Activated CD4-positive, alpha-beta T cell treated with anti-CD3 and anti-CD28 coated beads for 36 hours (primary cell): Measurements from ENCODE around the gene SEL1L3. TPM values are rescaled to one million over a fixed set of nuclear protein-coding genes. Genes with fewer than 3 reads are reported as not detected.

Source experiments
- ATAC-seq: fragments of 200-7000 bp; cut with Tn5 transposase; one replicate; pipeline ENCODE4 v1.10.0; 2021; ENCODE audit warnings: mild to moderate bottlenecking, moderate library complexity
- CTCF ChIA-PET: fragments of 350-600 bp; sonication (Branson Sonifier 250); formaldehyde crosslinking; loops from one replicate; lab custom pipeline; 2021; ENCODE audit warnings: antibody characterized with exemption; lab: Charles Lee
- POLR2A ChIA-PET: fragments of 350-600 bp; sonication (Branson Sonifier 250); formaldehyde crosslinking; loops from one replicate; lab custom pipeline; 2021; ENCODE audit warnings: antibody characterized with exemption, inconsistent platforms; lab: Charles Lee
- DNase-seq: peaks from one replicate; pipeline ENCODE4 v3.0.0-alpha.2; 2020
- H3K27ac Mint-ChIP-seq: one replicate; pipeline ENCODE4 v1.8.0; 2021; ENCODE audit warnings: mixed read lengths
- H3K27me3 Mint-ChIP-seq: one replicate; pipeline ENCODE4 v1.8.0; 2021; ENCODE audit warnings: mixed read lengths
- H3K36me3 Mint-ChIP-seq: one replicate; pipeline ENCODE4 v1.8.0; 2021; ENCODE audit warnings: low read depth, mixed read lengths
- H3K4me1 Mint-ChIP-seq: one replicate; pipeline ENCODE4 v1.8.0; 2021; ENCODE audit warnings: mixed read lengths
- H3K4me3 Mint-ChIP-seq: one replicate; pipeline ENCODE4 v1.8.0; 2021; ENCODE audit warnings: mild to moderate bottlenecking, moderate library complexity, mixed read lengths
- H3K9me3 Mint-ChIP-seq: one replicate; pipeline ENCODE4 v1.8.0; 2021; ENCODE audit warnings: low read depth, mixed read lengths
- intact Hi-C, 2 experiments: fragments of 100-400 bp; cut with DNase I in 1 of 2; cut with micrococcal nuclease in 1 of 2; formaldehyde crosslinking; loops; one replicate each; pipeline versions ENCODE4 v1.14.2 to v1.15.1; 2022 to 2024; cut with DNase I, micrococcal nuclease
- total RNA-seq, 2 experiments: library from RNA; stranded (reverse); gene quantifications; one replicate each; pipeline ENCODE4 v1.2.3, GENCODE V29; 2021

Gene SEL1L3
- total RNA-seq, 2 experiments from 2014 or later = 31.9 to 34.8 TPM

DNA sequence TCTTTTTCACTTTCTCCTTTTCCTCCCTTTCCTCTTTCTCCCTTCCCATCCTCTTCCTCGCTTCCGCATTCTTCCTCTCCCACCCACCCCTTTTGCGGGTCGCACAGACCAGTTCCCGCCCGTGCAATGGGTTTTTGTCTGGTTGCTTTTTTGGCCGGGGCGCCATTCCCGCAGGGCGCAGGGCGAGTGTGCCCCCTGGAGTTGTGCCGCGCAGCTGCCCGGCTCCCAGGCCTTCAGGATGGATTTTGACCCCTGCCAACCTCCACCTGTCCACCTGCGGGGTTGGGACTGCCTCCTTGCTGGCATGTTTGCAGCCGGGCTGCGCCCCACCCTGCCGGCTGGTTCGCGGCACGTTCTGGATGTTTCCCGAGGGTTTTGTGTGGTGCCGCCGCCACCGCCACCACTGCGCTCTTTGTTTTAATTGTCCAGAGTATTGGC, 578 bp upstream of the SEL1L3 start:
- peaks cover 12% of the 10 kb centered on the region for H3K36me3 Mint-ChIP-seq
- POLR2A ChIA-PET = no interaction called here
- DNase-seq (peak; percentile 45), ATAC-seq (no peak)
- CTCF ChIA-PET = interaction anchor here (1.4 kb wide), 1 partner anchor 8 kb away, joined by 3 read pairs; no protein-coding TSS in a partner anchor
- H3K9me3 Mint-ChIP-seq = no peaks in the 10 kb centered on the region
- peaks cover 35% of the 10 kb centered on the region for H3K4me1 Mint-ChIP-seq
- no peaks in the 10 kb centered on the region for H3K27me3 Mint-ChIP-seq
- H3K27ac Mint-ChIP-seq = no peak overlapping the region
- peak overlapping the region; percentile 64 for H3K4me3 Mint-ChIP-seq
- intact Hi-C loops = loop anchor here (2.0 to 10.0 kb wide), 6 partner anchors 51 to 719 kb away; partner anchors contain the start of genes PI4K2B (in 1 of the 2) and SMIM20 (in 1 of the 2)

DNA sequence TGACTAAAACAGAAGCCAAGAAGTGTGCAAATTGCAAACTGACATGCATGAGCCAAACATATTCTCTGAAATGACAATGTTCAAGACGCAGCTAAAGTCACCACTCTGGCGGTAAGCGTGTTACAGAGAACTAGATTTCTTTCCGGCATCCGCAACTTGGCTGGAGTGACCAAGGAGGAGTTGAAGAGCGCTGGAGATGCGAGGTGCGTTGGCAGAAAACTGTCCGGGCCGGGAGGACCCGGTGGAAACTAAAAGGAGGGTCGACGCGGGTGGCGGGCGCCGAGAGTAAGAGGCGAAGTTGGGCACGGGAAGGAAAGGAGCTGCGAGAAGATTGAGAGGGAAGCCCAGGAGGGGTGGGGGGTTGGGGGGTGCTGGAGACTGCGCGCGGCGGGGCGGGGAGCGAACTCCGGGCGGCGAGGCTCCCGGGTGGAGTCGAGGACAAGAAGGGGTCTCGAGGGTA, 807 bp downstream of the SEL1L3 start:
- H3K4me1 Mint-ChIP-seq = peaks cover 47% of the 10 kb centered on the region
- ATAC-seq (peak; percentile 57), DNase-seq (peak; percentile 65)
- intact Hi-C loops = loop anchor here (1.0 to 10.0 kb wide), 9 partner anchors 52 to 999 kb away; partner anchors contain the start of genes SMIM20 (in 2 of the 2), PI4K2B (in 1 of the 2) and STIM2 (in 1 of the 2)
- peak overlapping the region; percentile 96 for H3K27ac Mint-ChIP-seq
- no peaks in the 10 kb centered on the region for H3K27me3 Mint-ChIP-seq
- ChIA-PET CTCF (interaction anchor here (0.7 kb wide), 1 partner anchor 248 kb away, joined by 4 read pairs; no protein-coding TSS in a partner anchor), POLR2A (no interaction called here)
- H3K36me3 Mint-ChIP-seq = peaks cover 12% of the 10 kb centered on the region
- peak overlapping the region; percentile 94 for H3K4me3 Mint-ChIP-seq
- H3K9me3 Mint-ChIP-seq = no peaks in the 10 kb centered on the region

- intact Hi-C loops = loop anchor here in 1 of 2 experiments (2.0 to 10.0 kb wide), 4 partner anchors 216 to 999 kb away; partner anchors contain the start of genes PI4K2B and STIM2
- no peak for ATAC-seq
Observed at GRCh38 chr4:25861280-25861950, 1.4 kb downstream of the SEL1L3 start.

DNA sequence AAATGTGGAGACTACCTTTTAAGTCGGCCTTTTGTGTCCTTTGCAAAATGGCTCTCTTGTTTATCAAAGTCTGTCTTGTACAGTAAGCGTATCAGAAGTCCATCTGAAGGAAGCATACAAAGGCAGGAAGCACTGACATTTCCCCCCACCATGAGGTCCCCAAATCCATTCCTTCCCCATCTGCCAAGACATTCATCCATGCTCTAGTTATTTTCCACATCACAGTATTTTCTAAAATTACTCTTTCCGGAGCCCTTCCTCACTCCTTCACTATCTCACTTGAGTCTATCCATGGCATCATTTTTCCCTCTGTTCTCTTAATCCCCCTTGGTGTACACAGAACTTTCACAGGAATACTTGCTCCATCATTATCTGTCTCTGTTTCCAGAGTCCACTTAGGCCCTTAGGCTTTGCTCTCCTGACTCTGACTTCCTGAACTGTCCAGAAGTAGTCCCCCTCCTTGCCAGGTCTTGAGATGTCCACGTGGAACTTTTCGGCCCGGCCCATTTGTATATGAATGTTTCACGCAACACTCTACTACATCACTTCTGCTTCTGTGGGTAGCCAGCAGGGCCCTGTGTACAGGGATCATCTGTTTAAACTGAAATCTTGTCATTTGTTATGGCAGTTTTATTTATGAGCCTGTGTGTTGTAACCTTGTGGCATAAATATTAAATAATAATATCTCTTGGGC, 2.1 kb downstream of the SEL1L3 start:
- peak overlapping the region; percentile 96 for H3K27ac Mint-ChIP-seq
- ChIA-PET POLR2A (no interaction called here), CTCF (interaction anchor here (1.4 kb wide), 1 partner anchor 15 kb away, joined by 4 read pairs; no protein-coding TSS in a partner anchor)

More at GRCh38 chr4:25861280-25861950, 1.4 kb downstream of the SEL1L3 start:
- ChIA-PET POLR2A (no interaction called here), CTCF (no interaction called here)
- DNase-seq = no peak
- Mint-ChIP-seq H3K4me3 (peak overlapping the region; percentile 94), H3K36me3 (peaks cover 12% of the 10 kb centered on the region), H3K27me3 (no peaks in the 10 kb centered on the region), H3K9me3 (no peaks in the 10 kb centered on the region), H3K4me1 (peaks cover 53% of the 10 kb centered on the region), H3K27ac (peak overlapping the region; percentile 96)

DNA sequence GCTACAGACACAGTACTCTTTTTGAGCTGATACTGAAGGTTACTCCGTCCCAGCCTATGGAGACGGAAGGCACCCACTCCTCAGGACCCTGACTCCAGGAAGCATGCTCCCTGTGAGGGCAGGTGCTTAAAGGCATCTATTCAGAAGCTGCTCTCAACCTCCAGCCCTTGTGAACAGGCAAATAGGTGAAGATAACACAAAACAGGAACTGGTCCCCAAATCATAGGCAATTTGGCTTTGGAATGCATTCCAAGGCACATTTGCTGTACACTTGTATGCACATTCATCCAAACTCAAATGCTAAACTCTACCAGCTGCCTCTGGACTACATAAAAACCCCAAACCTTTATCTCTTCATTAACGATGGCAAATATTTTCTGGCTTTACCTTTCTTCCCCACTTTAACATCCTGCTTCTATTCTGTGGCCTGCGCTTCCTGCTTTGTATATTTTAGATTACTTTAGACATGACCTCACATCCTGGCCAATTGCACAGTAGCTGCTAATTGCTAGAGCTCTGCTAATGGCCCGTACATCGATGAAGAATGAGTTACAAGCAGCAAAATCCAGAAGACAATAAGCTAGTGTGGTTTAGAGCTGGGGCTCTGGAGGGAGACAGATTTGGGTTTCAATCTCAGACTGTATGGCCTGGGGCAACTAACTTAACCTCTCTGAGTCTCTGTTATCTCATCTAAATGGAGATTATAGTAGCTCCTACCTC, 3.2 kb downstream of the SEL1L3 start:
- ChIA-PET CTCF (interaction anchor here (0.5 to 1.6 kb wide), 8 partner anchors 9 to 547 kb away, joined by 3 to 5 read pairs (median 4); no protein-coding TSS in a partner anchor), POLR2A (interaction anchor here (0.7 kb wide), 1 partner anchor 38 kb away, joined by 3 read pairs; no protein-coding TSS in a partner anchor)
- peak; percentile 37 for ATAC-seq
- intact Hi-C loops = loop anchor here in 1 of 2 experiments (2.0 to 10.0 kb wide), 5 partner anchors 218 to 1145 kb away; partner anchors contain the start of genes PI4K2B and STIM2
- peak overlapping the region; percentile 94 for H3K4me3 Mint-ChIP-seq
- peaks cover 12% of the 10 kb centered on the region for H3K36me3 Mint-ChIP-seq
- H3K4me1 Mint-ChIP-seq = peaks cover 66% of the 10 kb centered on the region
- no peaks in the 10 kb centered on the region for H3K9me3 Mint-ChIP-seq
- DNase-seq = peak; percentile 30
- H3K27me3 Mint-ChIP-seq = no peaks in the 10 kb centered on the region
- H3K27ac Mint-ChIP-seq = peak overlapping the region; percentile 96

More for the DNA sequence above, 2.1 kb downstream of the SEL1L3 start:
- Mint-ChIP-seq H3K4me1 (peaks cover 57% of the 10 kb centered on the region), H3K27me3 (no peaks in the 10 kb centered on the region), H3K36me3 (peaks cover 12% of the 10 kb centered on the region), H3K4me3 (peak overlapping the region; percentile 94), H3K9me3 (no peaks in the 10 kb centered on the region)
- intact Hi-C loops = loop anchor here in 1 of 2 experiments (2.0 to 10.0 kb wide), 4 partner anchors 217 to 1000 kb away; partner anchors contain the start of genes PI4K2B and STIM2
- peak; percentile 26 for DNase-seq
- no peak for ATAC-seq

DNA sequence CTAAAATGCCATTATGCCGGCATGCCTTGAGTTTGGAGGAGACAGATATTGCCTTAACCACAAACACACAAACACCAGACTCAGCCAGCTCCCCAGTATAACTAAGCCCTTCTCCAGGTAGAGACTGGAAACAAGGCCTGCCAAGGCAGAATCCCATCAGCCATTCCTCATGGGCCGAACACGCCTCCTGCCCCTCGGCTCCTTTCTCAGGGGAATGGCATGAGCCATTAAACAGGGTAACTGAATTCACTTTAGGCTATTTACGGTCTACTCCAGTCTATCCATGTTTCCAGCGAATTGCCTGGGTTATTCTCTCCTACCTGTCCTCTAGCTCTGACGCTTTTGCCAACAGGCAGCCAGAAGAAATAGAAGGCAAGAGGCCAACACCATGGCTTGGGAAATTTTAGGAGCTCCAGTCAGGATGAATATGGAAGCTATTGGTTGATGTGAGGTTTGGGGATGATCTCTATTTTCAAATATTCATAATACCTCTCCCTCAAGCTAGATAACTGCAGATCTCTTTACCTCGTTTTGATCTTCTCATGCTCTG, 4.9 kb downstream of the SEL1L3 start:
- Mint-ChIP-seq H3K27ac (peak overlapping the region; percentile 14), H3K9me3 (no peaks in the 10 kb centered on the region), H3K36me3 (peaks cover 12% of the 10 kb centered on the region), H3K4me1 (peaks cover 71% of the 10 kb centered on the region), H3K27me3 (no peaks in the 10 kb centered on the region), H3K4me3 (no peak overlapping the region)
- POLR2A ChIA-PET = interaction anchor here (0.6 kb wide), 2 partner anchors 220 to 698 kb away, joined by 3 read pairs; no protein-coding TSS in a partner anchor
- ATAC-seq = no peak
- CTCF ChIA-PET = interaction anchor here (0.6 to 1.0 kb wide), 6 partner anchors 39 to 411 kb away, joined by 3 to 4 read pairs (median 3); no protein-coding TSS in a partner anchor
- no peak for DNase-seq
- intact Hi-C loops = loop anchor here in 1 of 2 experiments (10.0 kb wide), 1 partner anchor 1147 kb away; no protein-coding TSS in a partner anchor

GRCh38 chr4:25857403-25857802, 5.4 kb downstream of the SEL1L3 start:
- Mint-ChIP-seq H3K4me3 (no peak overlapping the region), H3K27ac (peak overlapping the region; percentile 35), H3K4me1 (peaks cover 74% of the 10 kb centered on the region), H3K27me3 (no peaks in the 10 kb centered on the region), H3K36me3 (peaks cover 12% of the 10 kb centered on the region), H3K9me3 (no peaks in the 10 kb centered on the region)
- ATAC-seq (no peak), DNase-seq (no peak)
- ChIA-PET POLR2A (interaction anchor here (0.6 kb wide), 2 partner anchors 8 to 698 kb away, joined by 3 to 11 read pairs; no protein-coding TSS in a partner anchor), CTCF (interaction anchor here (0.6 to 1.0 kb wide), 3 partner anchors 62 to 410 kb away, joined by 3 to 4 read pairs (median 4); no protein-coding TSS in a partner anchor)
- intact Hi-C loops = loop anchor here in 1 of 2 experiments (10.0 kb wide), 1 partner anchor 1147 kb away; no protein-coding TSS in a partner anchor

GRCh38 chr4:25856756-25857155, 6.0 kb downstream of the SEL1L3 start:
- H3K27me3 Mint-ChIP-seq = no peaks in the 10 kb centered on the region
- H3K4me1 Mint-ChIP-seq = peaks cover 70% of the 10 kb centered on the region
- DNase-seq (no peak), ATAC-seq (no peak)
- ChIA-PET CTCF (interaction anchor here (0.6 to 1.0 kb wide), 2 partner anchors 63 to 416 kb away, joined by 3 to 4 read pairs; no protein-coding TSS in a partner anchor), POLR2A (interaction anchor here (0.6 kb wide), 1 partner anchor 9 kb away, joined by 11 read pairs; no protein-coding TSS in a partner anchor)
- peaks cover 8% of the 10 kb centered on the region for H3K36me3 Mint-ChIP-seq
- intact Hi-C loops = loop anchor here in 1 of 2 experiments (10.0 kb wide), 1 partner anchor 1148 kb away; no protein-coding TSS in a partner anchor
- no peak overlapping the region for H3K4me3 Mint-ChIP-seq
- H3K9me3 Mint-ChIP-seq = no peaks in the 10 kb centered on the region
- peak overlapping the region; percentile 48 for H3K27ac Mint-ChIP-seq

GRCh38 chr4:25852103-25852502, 10.7 kb downstream of the SEL1L3 start:
- Mint-ChIP-seq H3K9me3 (no peaks in the 10 kb centered on the region), H3K36me3 (peaks cover under 1% of the 10 kb centered on the region), H3K27me3 (no peaks in the 10 kb centered on the region), H3K4me3 (no peak overlapping the region), H3K4me1 (peaks cover 54% of the 10 kb centered on the region), H3K27ac (no peak overlapping the region)
- intact Hi-C loops = loop anchor here in 1 of 2 experiments (10.0 kb wide), 1 partner anchor 1153 kb away; no protein-coding TSS in a partner anchor
- ChIA-PET POLR2A (no interaction called here), CTCF (no interaction called here)
- DNase-seq = no peak
- ATAC-seq = no peak

GRCh38 chr4:25847329-25847728, 15.5 kb downstream of the SEL1L3 start:
- intact Hi-C loops = no loop called here

More at GRCh38 chr4:25847329-25847728, 15.5 kb downstream of the SEL1L3 start:
- no peak for ATAC-seq
- ChIA-PET CTCF (no interaction called here), POLR2A (no interaction called here)
- Mint-ChIP-seq H3K9me3 (no peaks in the 10 kb centered on the region), H3K4me1 (peaks cover 61% of the 10 kb centered on the region), H3K27me3 (no peaks in the 10 kb centered on the region), H3K36me3 (peaks cover 13% of the 10 kb centered on the region), H3K4me3 (no peak overlapping the region), H3K27ac (no peak overlapping the region)
- DNase-seq = no peak
